GM04504 (cell line): ENCODE results near the gene STK32C.
"Not testable (repeated sequence)": the region's sequence is repeated elsewhere in the genome, so short reads cannot be mapped to it uniquely, and the experiment has no call there.

ENCODE experiments used
- DNase-seq: peaks from one replicate; pipeline ENCODE4 v3.0.0-alpha.2; 2012; ENCODE audit warnings: low read depth

STK32C gene

DNA sequence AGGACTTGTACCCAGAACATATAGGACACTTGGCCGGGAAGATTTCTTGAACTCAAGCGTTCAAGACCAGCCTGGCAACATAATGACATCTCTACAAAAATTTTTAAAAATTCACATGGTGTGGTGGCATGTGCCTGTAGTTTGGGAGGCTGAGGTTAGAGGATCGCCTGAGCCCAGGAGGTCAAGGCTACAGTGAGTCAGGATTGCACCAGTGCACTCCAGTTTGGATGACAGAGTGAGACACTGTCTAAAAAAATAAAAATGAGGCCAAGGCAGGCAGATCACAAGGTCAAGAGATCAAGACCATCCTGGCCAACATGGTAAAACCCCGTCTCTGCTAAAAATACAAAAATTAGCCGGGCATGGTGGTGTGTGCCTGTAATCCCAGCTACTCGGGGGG, 9.7 kb upstream of the STK32C start:
- DNase-seq = not testable (repeated sequence)

DNA sequence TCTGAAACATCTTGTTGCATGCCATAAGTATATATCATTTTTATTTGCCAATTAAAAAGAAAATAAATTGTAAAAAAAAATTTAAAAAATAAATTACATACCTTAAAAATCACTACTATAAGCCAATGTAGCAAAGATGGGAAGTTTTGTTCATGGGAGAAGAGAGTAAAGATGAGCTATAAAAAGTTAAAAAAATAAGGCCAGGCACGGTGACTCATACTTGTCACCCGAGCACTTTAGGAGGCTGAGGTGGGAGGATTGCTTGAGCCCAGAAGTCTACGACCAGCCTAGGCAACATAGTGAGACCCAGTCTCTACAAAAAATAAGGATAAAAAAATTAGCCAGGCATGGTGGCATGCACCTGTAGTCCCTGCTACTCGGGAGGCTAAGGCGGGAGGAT, 8.4 kb upstream of the STK32C start:
- DNase-seq = no peak

DNA sequence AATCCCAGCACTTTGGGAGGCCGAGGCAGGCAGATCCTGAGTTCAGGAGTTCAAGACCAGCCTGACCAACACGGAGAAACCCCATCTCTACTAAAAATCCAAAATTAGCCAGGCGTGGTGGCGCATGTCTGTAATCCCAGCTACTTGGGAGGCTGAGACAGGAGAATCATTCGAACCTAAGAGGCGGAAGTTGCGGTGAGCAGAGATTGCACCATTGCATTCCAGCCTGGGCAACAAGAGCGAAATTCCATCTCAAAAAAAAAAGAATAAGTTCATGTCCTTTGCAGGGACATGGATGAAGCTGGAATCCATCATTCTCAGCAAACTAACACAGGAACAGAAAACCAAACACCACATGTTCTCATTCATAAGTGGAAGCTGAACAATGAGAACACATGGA, 7.1 kb upstream of the STK32C start:
- peak; percentile 52 for DNase-seq

DNA sequence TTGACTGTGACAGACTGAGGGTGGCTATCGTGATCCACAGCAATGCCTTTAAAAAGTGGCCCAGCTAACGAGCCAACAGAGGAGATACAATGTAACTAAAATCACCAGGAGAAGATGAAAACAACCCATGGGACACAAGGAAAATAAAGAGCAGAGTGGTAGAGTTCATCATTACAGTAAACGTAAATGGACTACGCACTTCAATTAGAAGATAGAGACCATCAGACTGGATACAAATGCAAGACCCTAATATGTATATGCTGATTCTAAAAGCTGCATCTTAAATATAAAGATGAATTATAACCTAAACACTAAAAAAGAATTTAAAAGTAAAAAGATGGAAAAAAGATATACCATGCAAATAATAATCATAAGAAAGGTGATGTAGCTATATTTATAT, 6.6 kb upstream of the STK32C start:
- DNase-seq = no peak

DNA sequence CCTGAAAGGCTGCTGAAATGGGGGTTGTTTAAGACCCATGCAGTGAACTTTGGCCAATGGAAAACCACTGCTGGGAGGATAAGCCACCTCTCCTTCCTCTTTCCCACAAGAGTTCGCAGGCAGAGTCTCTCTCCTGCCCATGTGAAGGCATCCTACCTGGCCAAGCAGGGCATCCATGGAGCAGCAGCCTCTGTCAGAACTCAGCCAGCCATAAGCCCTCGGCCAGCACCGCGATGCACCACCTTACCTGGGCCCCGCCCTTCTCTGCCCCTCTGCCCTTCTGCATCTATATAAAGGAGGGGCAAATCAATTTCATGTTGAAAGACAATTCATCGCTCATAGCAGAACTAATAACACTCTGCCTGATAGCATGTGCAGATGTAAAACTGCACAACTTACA, 6.1 kb upstream of the STK32C start:
- DNase-seq = no peak

DNA sequence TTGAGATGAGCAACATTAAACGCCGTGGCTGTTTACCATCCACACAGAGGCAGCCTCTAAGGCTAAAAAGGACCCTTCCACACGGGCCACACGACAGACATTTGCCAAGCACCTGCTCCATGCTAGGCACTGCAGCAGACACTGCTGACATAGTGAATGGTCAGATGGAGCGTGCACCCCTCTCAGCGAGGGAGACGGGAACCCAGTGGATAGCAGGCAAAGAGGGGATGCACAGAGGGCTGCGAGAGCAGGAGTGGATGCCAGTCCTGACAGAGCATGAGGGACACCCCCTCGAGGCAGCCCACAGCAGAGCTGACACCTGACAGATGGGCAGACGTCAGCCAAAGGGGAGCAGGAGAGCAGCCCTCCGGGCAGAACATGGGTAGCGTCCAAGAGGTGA, 5.6 kb upstream of the STK32C start:
- DNase-seq = no peak

DNA sequence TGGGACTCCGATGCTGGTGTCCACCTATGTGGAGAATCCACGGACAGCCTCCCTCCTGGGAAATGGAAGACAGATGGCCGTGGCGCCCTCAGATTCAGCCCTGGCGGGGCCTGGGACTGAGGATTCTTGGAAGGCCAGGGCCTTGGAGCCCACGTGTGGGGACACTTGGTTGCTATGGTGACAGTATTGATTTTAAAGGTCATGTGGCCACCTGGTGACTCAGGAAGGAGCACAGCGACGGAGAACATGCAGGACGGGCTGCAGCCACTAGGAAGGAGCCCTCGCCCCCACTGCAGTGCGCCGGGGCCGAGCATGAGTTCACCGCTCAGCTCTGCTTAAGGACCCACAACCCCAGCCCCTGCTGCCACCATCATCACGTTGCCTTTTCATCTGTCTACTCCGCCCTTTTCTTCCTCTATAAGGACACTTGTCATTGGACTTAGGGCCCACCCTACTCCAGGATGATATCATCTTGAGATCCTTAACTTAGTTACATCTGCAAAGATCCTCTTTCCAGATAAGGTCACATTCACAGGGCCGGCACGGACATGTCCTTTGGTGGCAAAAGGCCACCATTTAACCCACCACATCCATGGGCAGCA, 3.7 kb upstream of the STK32C start:
- DNase-seq = no peak

DNA sequence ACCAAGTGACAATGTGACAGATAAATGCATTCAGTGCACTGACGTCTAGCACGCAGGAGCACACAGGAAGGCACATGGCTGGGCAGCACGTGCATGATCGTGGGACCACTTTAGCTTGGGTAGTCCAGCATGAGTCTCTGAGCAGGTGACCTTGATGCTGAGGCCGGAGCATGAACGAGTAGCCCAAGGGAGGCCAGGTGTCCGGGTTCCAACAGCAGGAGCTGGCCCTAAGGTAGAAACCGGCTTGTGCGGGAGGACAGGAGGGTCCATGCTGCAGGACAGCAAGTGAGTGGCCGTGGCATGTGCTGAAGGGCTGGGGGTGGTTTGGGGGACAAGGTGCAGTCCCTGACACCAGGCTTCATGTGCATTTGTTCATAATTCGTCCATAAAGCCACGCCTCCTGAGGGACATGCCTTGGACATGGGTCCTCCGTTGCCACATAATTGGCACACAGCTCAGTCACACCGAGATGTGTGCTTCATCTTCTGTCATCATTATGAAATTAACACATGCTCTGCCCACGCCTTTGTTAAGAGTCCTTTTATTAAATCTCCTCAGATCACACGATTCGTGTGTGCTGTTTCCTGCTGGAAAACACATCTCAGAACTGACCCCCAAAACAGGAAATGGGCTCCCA, 3.1 kb upstream of the STK32C start:
- no peak for DNase-seq

DNA sequence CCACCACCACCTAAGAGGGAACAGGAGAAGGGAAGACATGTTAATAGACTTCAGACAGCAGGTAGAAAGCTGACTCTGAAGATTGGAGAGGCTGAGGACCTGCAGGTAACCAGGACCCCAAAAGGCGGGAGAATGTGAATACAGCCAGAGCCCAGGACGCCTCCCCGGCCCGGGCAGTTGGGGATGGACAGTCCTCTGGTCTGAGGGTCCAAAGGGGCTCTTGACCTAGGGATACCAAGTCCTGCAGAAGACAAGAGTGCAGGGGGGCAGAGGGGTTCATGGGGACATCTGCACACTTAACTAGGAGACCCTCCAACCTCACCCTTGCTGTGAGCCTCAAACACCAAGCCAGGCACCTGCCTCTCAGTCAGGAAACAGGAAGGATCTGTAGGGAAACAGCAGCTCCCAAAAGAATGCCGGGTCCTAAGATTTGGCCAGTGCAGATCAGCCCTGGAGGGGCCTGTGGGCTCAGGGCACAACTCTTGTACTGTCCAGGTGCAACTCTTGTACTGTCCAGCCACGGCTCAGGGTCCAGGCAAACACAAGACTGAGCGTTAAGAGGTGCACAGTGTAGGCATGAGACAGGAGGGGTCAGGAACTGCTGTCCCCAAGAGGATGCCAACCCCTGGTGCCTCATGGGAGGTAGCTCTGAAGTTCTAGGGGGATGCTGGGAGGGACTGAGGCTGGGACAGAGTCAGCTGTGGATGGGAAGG, 2.3 kb upstream of the STK32C start:
- no peak for DNase-seq

DNA sequence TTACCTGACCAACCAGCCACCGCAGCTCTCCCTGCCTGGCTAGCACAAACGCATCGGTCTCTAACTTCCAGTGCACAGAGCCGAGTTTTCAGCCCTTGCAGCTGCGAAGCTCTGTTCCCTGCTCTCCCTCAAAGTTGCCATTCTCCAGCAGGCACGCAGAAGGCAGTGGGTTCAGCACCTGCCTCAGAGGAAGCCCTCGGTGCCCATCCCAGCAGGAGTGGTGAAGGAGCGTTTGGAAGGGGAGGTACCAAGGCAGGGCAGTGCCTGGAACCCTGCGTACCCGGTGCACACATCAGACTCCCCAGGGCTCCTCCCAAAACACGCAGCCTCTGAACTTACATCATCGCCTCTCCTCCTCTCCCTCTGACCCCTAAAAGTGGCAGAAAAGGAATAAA, 1.7 kb upstream of the STK32C start:
- DNase-seq = no peak

DNA sequence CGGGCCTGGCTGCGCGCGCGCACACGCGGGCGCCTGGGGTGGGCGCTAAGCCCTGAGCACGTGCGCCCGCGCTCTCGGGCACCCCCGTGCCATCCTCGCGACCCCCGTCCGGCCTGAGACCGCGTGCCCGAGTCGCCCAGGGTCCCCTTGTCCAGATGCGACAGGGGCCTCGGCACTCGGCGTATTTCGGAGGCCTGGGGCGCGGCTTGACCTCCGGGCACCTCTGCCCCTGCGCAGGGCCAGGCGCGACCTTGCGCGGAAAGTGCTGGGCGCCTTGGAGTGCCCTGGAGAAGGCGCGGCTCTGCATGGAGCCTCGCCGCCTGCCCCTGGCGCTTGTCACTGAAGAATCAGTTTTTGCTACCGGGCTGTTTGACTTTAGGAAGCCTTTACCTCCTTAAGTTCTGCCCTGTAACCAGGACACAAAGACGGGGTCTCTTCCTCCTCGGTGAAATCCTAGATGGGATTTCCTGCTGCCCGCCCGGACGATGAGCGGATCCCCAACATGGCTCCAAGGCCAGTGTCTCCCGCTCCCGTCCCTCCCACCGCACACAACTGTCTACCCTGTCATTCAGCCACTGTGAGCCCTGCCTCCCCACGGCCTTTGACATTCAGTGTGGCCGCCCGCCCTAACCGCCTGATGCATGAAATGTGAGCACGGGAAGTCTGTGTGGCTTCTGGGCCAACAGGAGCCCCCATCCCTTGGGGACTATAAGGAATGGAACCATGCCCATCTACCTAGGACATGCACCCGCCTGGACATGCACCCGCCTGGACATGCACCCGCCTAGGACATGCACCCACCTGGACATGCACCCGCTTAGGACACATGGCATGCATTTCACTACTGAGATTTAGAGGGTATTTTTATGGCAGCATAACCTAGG, 1.1 kb upstream of the STK32C start:
- DNase-seq = no peak

DNA sequence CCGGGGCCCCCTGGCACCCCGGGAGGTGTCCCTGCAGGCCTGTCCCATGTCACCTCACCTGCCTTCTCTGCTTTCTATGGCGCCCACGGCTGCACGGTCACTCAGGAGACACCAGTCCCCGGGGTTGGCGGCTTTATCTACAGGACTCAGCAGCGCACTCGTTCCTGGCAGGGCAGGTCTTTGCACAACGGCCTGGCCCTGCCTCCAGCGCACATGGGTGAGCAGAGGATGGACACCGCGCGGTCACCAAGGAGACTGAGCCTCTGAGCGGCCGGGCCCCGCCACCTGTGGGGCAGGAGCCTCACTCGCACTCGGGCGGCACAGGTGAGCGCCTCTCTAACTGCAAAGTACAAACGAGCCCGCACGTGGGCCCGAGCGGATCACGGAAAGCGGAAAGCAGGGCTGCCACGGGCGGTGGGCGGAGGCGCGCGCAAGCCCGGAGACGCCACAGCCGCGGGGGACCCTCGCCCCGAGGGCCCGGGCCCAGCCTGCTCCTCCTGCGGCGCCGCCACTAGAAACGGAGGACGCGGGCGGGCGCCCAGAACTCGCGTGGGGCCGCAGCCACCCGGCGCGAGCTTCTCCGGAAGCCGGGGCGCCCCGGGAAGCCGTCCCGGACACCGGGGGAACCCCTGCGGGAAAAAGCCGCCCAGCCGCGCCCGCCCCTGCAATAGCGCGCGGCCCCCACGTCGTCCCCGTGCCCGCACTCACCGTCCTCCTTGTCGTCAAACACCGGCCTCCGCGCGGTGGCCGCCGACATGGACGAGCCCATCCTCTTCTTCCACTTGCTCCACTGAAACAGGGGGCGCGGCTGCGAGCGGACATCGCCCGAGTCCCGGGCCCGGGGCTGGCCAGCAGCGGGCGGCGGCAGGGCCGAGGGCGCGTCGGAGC, 642 bp downstream of the STK32C start:
- DNase-seq = no peak

DNA sequence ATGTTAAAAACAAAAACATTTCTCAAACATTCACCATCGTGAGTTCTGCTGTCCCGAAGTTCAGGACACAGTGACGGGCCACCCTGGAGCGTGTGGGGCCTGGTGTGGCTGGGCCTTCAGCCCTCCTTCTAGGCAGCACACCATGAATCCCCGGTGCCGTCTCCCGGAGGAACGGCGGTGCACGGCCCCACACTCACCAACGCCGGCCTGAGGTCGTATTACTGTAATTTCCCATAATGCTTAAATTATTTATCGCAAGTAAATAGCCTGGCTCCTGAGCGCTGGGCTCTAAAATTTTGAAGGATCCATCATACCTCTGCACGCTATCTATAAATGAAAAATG, 1.4 kb downstream of the STK32C start:
- no peak for DNase-seq

DNA sequence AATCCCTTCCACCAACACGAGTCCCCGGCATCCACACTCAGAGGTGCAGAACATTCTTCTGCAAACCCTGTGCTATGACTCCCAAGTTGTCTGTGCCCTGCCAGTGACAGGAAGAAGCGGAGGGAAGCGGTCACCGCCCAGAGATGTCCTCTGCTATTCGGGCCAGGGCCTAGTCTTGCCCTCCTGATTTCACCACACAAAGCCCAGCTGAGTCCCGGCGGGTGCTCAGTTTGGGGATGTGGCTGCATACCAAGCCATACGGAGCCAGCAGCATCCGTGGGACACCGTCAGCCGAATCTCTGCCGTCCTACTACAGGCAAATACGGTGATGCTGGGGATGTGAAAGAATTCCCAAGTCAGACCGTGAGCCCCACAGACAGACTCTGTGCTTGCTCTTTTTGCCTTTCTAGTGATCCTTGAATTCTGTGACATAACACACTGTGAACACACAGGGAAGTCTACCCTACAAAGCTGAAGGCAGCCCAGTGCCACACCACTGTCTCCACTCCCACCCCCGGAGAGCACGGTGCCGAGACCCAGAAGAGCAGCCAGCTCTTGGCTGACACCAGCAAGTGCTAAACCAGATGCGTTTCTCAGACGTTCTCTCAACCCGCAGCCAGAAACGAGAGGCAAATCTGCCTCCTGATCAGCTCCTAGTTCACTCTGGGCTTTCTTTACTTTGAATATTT, 2.0 kb downstream of the STK32C start:
- no peak for DNase-seq

DNA sequence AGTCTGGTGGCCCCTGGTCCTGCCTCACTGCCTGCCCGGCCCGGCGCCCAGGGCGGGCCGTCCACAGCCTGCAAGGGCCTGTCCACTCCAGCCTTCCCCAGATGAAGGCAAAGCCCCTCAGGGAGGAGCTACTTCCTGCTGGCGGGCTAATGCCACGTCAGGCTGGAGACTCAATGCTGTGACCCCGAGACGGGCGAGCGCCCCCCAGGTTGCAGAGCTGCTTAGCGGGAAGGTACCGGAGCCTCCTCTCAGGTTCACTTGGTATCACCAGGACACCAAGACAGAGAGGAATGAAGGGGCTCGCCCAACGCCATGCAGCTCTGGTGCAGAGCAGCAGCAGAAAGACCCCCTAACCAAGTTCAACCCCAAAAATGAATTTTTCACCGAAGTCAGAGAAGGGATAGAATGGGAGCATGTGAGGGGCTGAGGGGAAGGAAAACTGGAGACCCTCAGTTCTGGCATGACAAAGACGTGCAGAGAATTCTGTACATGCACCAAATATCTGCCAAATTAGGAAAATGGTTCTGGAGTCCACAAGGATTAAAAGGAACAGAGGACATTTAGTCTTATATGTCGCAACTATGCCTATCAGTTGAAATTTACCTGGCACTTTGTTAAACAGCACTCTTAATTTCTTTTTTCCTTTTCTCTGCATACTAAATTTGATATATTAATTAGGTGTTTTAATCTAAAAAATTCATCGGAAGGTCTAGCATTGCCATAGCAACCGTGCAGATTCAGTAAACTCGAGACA, 2.8 kb downstream of the STK32C start:
- no peak for DNase-seq

DNA sequence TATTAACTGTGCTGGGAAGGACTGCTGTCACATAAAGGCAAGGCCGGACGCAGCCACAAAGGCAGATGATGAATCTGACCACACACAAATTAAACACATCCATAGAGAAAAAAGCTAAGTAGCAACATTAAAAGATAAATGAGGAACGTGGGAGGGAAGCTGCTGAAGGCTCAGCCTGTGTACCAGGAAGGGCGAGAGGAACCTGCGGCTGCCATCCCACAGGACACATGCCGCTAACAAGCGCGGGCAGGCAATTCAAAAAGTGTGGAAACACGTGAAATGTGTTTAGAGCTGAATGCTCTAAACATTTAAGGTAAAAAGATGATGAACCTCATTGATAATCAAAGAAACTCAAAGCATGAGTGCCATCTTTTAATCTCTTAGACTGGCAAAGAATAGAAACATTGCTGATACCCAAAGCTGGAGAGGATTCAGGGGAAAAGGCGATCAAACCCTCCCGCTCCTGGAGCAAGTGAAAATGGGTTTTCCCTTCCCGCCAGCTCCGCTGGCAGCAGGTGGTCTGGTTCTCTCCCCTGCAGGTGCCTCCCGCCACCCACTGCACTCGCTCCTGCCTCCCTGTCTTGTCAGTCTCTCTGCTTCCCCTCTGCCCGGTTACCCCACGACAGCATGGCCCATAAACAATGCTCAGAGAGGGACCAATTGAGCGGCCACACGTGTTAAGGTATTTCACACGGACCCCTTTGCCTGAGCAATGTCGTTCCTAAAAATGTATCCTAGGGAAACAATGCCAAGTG, 4.2 kb downstream of the STK32C start:
- no peak for DNase-seq

DNA sequence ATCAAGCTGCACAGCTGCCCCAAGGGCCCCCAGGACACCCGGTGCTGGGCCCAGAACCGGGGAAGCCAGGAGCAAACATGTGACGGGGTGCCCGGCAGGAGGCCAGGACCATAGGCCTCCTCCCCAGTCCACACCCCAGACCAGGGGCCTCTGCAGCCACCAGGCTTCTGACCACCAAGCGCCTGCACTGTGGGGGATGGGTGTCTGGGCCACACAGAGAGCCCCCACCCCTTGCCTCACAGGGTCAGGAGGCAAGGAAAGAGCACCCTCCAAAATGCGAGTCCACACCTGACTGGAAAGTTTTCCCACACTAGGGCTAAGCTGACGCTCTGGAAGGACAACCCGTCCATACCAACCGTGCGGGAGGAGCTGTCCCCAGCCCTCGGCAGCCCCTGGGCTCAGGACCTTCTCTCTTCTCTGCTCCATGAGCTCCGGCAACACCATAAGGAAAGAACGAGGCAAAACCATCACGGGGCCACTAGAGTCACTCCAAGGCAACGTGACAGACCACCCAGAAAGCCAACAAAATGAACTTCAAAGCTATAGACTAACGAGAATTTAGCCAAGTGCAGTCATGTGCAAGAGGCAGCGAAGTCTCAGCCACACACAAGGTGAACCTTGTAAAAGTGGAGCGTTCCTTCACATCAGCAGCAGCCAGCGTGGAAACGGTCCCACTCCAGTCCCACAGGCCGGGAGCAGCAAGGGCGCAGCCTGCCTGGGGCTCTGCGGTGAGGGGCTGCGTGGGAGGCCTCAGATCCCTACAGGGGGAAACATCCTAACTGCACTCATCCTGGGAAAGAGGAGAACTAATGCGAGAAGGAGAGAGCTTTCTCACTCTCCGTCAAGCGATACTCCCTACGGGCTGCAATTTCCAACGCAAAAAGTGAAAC, 5.1 kb downstream of the STK32C start:
- no peak for DNase-seq
